Fibroblast of lung (primary cell): ENCODE results near the gene WWOX. TPM values are rescaled to one million over a fixed set of nuclear protein-coding genes. Genes with fewer than 3 reads are reported as not detected.

ENCODE experiments used
- DNase-seq, 2 donors: peaks; one replicate each; pipeline versions ENCODE4 v3.0.0 to v3.0.0-alpha.2; 2010; ENCODE audit warnings: low read depth in 2 of 2
- H2AFZ ChIP-seq: 2 replicates; pipeline ENCODE4 v1.5.1; 2012; ENCODE audit warnings: low read length, control low read depth, inconsistent platforms
- H3K27ac ChIP-seq: 2 replicates; pipeline ENCODE4 v1.5.1; 2011; ENCODE audit warnings: low read length, control low read depth; ENCODE audit not compliant: insufficient read depth
- H3K27me3 ChIP-seq: 2 replicates; pipeline ENCODE4 v1.5.1; 2011; ENCODE audit warnings: mild to moderate bottlenecking, low read length; ENCODE audit not compliant: control insufficient read depth, insufficient read depth
- H3K36me3 ChIP-seq: 2 replicates; pipeline ENCODE4 v1.5.1; 2011; ENCODE audit warnings: low read length; ENCODE audit not compliant: control insufficient read depth, insufficient read depth
- H3K4me1 ChIP-seq: 2 replicates; pipeline ENCODE4 v1.5.1; 2011; ENCODE audit warnings: low read length; ENCODE audit not compliant: control insufficient read depth, insufficient read depth; ENCODE audit errors: extremely low read depth
- H3K4me2 ChIP-seq: 2 replicates; pipeline ENCODE4 v1.5.1; 2011; ENCODE audit warnings: low read length, control low read depth; ENCODE audit not compliant: insufficient read depth; ENCODE audit errors: extremely low read depth
- H3K4me3 ChIP-seq, 4 experiments: fragments of 200-600 bp in 1 of 4; sonication (generic) in 1 of 4; replicated peaks in 1 of 4; 2 replicates each; pipeline ENCODE4 v1.5.1; 2011 to 2016; ENCODE audit warnings: low read length in 4 of 4, low read depth in 3 of 4, mild to moderate bottlenecking in 3 of 4, control low read depth in 2 of 4, inconsistent platforms in 1 of 4, mixed read lengths in 1 of 4; ENCODE audit not compliant: insufficient read depth in 1 of 4; ENCODE audit errors: control extremely low read depth in 1 of 4
- H3K79me2 ChIP-seq: 2 replicates; pipeline ENCODE4 v1.5.1; 2012; ENCODE audit warnings: mild to moderate bottlenecking, low read length, inconsistent platforms; ENCODE audit not compliant: control insufficient read depth, insufficient read depth
- H3K9ac ChIP-seq: 2 replicates; pipeline ENCODE4 v1.5.1; 2011; ENCODE audit warnings: mild to moderate bottlenecking, low read length, control low read depth; ENCODE audit not compliant: insufficient read depth
- H3K9me3 ChIP-seq: 2 replicates; pipeline ENCODE4 v1.5.1; 2012; ENCODE audit warnings: low read depth, low read length; ENCODE audit not compliant: control insufficient read depth, insufficient read depth
- H4K20me1 ChIP-seq: 2 replicates; pipeline ENCODE4 v1.5.1; 2011; ENCODE audit warnings: low read length; ENCODE audit not compliant: control insufficient read depth, insufficient read depth; ENCODE audit errors: extremely low read depth
- CTCF ChIP-seq, 2 donors: IDR thresholded peaks in 1 of 2; conservative IDR thresholded peaks in 1 of 2; 1 replicate in 1 of 2; 2 replicates in 1 of 2; pipeline ENCODE4 v1.5.1; 2011 to 2012; ENCODE audit warnings: low read length in 2 of 2, control low read depth in 1 of 2, inconsistent platforms in 1 of 2, low read depth in 1 of 2, mild to moderate bottlenecking in 1 of 2
- EZH2 ChIP-seq: IDR thresholded peaks from 2 replicates; pipeline ENCODE4 v1.5.1; 2012; ENCODE audit warnings: low read length, control low read depth, mild to moderate bottlenecking; ENCODE audit errors: missing control alignments
- polyA plus RNA-seq, 2 donors: library from polyadenylated mRNA; depleted of rRNA in 1 of 2; stranded (reverse) in 1 of 2; unstranded in 1 of 2; fragments of >200 nt; gene quantifications; 2 replicates each; pipeline ENCODE4 v1.2.1, GENCODE V29; 2011 to 2012; ENCODE audit warnings: missing spikeins in 1 of 2
- total RNA-seq: library from RNA; depleted of rRNA; stranded (reverse); fragments of >200 nt; gene quantifications from 2 replicates; pipeline ENCODE4 v1.2.1, GENCODE V29; 2014

WWOX gene
- total and polyA plus RNA-seq, 2 donors (not counting 1 experiment from before 2014, with no cell fraction given) = 5.6 to 16.3 TPM

DNA sequence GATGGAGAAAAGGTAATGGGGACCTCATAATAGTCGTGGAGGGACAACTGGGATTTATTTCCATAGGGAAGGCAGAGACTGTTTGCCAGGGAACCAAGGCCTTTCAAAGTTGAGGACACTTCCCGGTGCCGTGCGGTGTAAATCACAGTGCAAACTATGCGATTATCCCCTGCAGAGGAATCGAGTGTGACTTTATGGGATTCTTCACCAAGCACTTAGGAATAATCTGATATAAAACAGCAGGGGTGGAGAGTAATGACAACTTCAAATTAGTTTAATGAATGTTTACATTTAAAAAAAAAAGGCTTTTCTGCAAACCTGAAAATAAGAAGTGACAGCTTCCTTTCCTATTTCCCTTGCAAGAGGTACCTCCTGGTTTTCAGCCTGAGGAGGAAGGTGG is 962.9 kb downstream of the WWOX start:
- Histone ChIP-seq H3K27ac (no peak overlapping the region), H3K4me1 (no peaks in the 10 kb centered on the region), H4K20me1 (no peaks in the 10 kb centered on the region), H2AFZ (no peak overlapping the region), H3K4me3 (no peak overlapping the region), H3K9me3 (no peaks in the 10 kb centered on the region), H3K9ac (no peak overlapping the region), H3K27me3 (no peaks in the 10 kb centered on the region), H3K79me2 (no peaks in the 10 kb centered on the region), H3K36me3 (no peaks in the 10 kb centered on the region), H3K4me2 (no peak overlapping the region)
- no peak for TF ChIP-seq EZH2
- TF ChIP-seq CTCF (conservative IDR thresholded peaks at IDR 0.05 in 1 of 2, IDR thresholded peaks at IDR 0.05 in 1 of 2; ENCODE audit: low read depth in 1 of 2, low read length in 2 of 2) = no peak
- DNase-seq = no peak

DNA sequence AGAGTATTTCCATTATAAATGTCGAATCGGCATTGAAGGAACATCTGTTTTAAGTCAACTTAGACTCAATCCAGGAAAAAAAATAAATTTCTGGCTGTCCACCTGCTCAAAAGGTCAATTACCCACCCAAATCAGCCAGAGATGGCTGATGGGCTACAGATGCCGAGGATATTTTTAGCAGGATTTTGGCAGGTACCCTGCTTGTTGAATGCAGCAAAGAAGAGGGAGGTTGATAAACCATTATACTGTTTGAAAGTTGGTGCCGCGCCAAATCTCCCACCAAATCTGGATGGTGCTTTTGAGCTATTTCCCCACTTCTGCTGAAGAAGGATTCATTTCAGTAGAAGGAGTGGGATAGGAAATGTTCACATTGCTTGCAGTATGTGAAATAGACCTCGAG is 963.4 kb downstream of the WWOX start:
- H3K36me3 ChIP-seq = no peaks in the 10 kb centered on the region
- no peaks in the 10 kb centered on the region for H4K20me1 ChIP-seq
- no peak overlapping the region for H3K4me2 ChIP-seq
- H3K9me3 ChIP-seq = no peaks in the 10 kb centered on the region
- no peaks in the 10 kb centered on the region for H3K27me3 ChIP-seq
- no peak overlapping the region for H3K4me3 ChIP-seq
- H2AFZ ChIP-seq = no peak overlapping the region
- no peak for TF ChIP-seq CTCF (conservative IDR thresholded peaks at IDR 0.05 in 1 of 2, IDR thresholded peaks at IDR 0.05 in 1 of 2; ENCODE audit: low read depth in 1 of 2, low read length in 2 of 2)
- H3K79me2 ChIP-seq = no peaks in the 10 kb centered on the region
- no peak for DNase-seq
- H3K4me1 ChIP-seq = no peaks in the 10 kb centered on the region
- H3K27ac ChIP-seq = no peak overlapping the region
- H3K9ac ChIP-seq = no peak overlapping the region

- no peak overlapping the region for H3K27ac ChIP-seq
- no peak for TF ChIP-seq CTCF (conservative IDR thresholded peaks at IDR 0.05 in 1 of 2, IDR thresholded peaks at IDR 0.05 in 1 of 2; ENCODE audit: low read depth in 1 of 2, low read length in 2 of 2)
- no peak for DNase-seq
- H3K9ac ChIP-seq = no peak overlapping the region
- H3K4me1 ChIP-seq = no peaks in the 10 kb centered on the region
- no peaks in the 10 kb centered on the region for H3K27me3 ChIP-seq
- no peaks in the 10 kb centered on the region for H3K9me3 ChIP-seq
- H3K36me3 ChIP-seq = no peaks in the 10 kb centered on the region
- H3K4me3 ChIP-seq = no peak overlapping the region
- H4K20me1 ChIP-seq = no peaks in the 10 kb centered on the region
- H3K4me2 ChIP-seq = no peak overlapping the region
- no peak overlapping the region for H2AFZ ChIP-seq
- H3K79me2 ChIP-seq = no peaks in the 10 kb centered on the region
Observed at GRCh38 chr16:79064256-79064972, 965.0 kb downstream of the WWOX start.
